Upper lobe of right lung (tissue), 1 donor: ENCODE data around the gene AKT1. TPM values are rescaled to one million over a fixed set of nuclear protein-coding genes. Genes with fewer than 3 reads are reported as not detected.

Source experiments
- ATAC-seq: fragments of 200-7000 bp; cut with Tn5 transposase; one replicate; pipeline ENCODE4 v1.9.1; 2020; ENCODE audit warnings: mild to moderate bottlenecking, moderate library complexity
- DNase-seq: peaks from one replicate; pipeline ENCODE4 v3.0.0-alpha.2; 2020
- H3K27ac ChIP-seq: fragments of 200-600 bp; one replicate; pipeline ENCODE4 v1.8.0; 2022
- H3K27me3 ChIP-seq: fragments of 200-600 bp; one replicate; pipeline ENCODE4 v1.8.0; 2022; ENCODE audit warnings: mild to moderate bottlenecking
- H3K36me3 ChIP-seq: fragments of 200-600 bp; one replicate; pipeline ENCODE4 v1.8.0; 2022
- H3K4me1 ChIP-seq: fragments of 200-600 bp; one replicate; pipeline ENCODE4 v1.8.0; 2022
- H3K4me3 ChIP-seq: fragments of 200-600 bp; one replicate; pipeline ENCODE4 v1.8.0; 2022; ENCODE audit warnings: mild to moderate bottlenecking
- H3K9me3 ChIP-seq: fragments of 200-600 bp; one replicate; pipeline ENCODE4 v1.8.0; 2022
- CTCF ChIP-seq: fragments of 200-600 bp; IDR thresholded peaks from one replicate; pipeline ENCODE4 v1.8.0; 2022; ENCODE audit warnings: antibody characterized with exemption
- intact Hi-C: fragments of 100-400 bp; cut with DNase I; formaldehyde crosslinking; loops from one replicate; pipeline ENCODE4 v1.11.0; 2022
- total RNA-seq: library from RNA; stranded (reverse); fragmentation: NEBNext Ultra II Directional; extraction: Animal tissue kit (Norgen Biotek cat#: 25700); gene quantifications from one replicate; pipeline ENCODE4 v1.2.1, GENCODE V29; 2021
- donor health status: DM: no; HTN: yes; CAD: no; lungs with severe emphysema.

The AKT1 gene
- total RNA-seq, 1 donor from 2014 or later = 174 TPM

GRCh38 chr14:104795781-104796686 is 486 bp upstream of the AKT1 start:
- intact Hi-C loops = no loop called here
- ATAC-seq = peak; percentile 51
- TF ChIP-seq CTCF = no peak
- Histone ChIP-seq H3K9me3 (no peaks in the 10 kb centered on the region), H3K4me3 (peak overlapping the region; percentile 53), H3K36me3 (peaks cover 10% of the 10 kb centered on the region), H3K27ac (peak overlapping the region; percentile 86), H3K4me1 (peaks cover 61% of the 10 kb centered on the region), H3K27me3 (no peaks in the 10 kb centered on the region)
- peak; percentile 83 for DNase-seq

DNA sequence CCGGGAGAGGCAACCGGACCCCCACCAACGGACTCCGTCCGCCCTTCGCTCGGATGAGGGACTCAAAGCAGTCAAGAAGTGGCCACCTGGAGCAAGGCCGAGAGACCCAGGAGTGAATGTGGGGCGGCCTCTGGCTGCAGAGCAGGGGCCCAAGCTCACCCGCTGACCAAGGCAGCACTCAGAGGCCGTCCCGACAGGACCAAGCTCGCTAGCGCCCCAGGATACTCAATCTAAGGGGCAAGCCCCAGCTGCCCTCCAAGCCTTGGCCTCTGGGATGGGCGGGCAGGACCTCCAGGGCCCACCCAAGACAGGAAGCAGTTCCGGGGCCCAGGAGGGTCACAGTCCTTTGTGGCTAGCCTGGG is 936 bp downstream of the AKT1 start:
- intact Hi-C loops = no loop called here
- H3K4me3 ChIP-seq = peak overlapping the region; percentile 79
- H3K27me3 ChIP-seq = no peaks in the 10 kb centered on the region
- peak; percentile 1 for ATAC-seq
- peaks cover 55% of the 10 kb centered on the region for H3K4me1 ChIP-seq
- H3K36me3 ChIP-seq = peaks cover 24% of the 10 kb centered on the region
- DNase-seq = no peak
- no peaks in the 10 kb centered on the region for H3K9me3 ChIP-seq
- TF ChIP-seq CTCF = no peak
- H3K27ac ChIP-seq = peak overlapping the region; percentile 75

DNA sequence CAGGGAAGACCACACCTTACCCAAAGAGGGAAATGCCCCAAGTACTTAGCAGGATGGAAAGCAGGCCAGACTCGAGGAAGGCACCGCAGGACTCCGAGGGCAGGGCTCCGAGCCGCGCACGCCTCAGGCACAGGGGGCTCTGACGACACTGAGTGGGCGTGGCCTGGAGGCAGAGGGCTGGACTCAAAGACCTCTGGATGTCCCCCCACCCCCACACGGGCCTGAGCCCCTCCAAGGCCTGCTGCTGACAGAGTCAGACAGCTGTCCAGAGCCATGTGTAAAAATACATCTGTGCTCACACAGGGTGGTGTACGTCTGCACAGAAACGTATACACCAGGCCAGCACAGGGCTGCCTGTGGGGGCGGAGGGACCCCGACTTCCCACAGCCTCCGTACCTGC is 1.4 kb downstream of the AKT1 start:
- H3K9me3 ChIP-seq = no peaks in the 10 kb centered on the region
- no peak for TF ChIP-seq CTCF
- peaks cover 28% of the 10 kb centered on the region for H3K36me3 ChIP-seq
- H3K27me3 ChIP-seq = no peaks in the 10 kb centered on the region
- peak overlapping the region; percentile 75 for H3K27ac ChIP-seq
- H3K4me1 ChIP-seq = peaks cover 52% of the 10 kb centered on the region
- ATAC-seq (peak; percentile 29), DNase-seq (peak; percentile 87)
- intact Hi-C loops = no loop called here
- H3K4me3 ChIP-seq = peak overlapping the region; percentile 79

GRCh38 chr14:104793703-104793959 is 1.9 kb downstream of the AKT1 start:
- intact Hi-C loops = no loop called here
- DNase-seq = no peak
- Histone ChIP-seq H3K4me1 (peaks cover 52% of the 10 kb centered on the region), H3K4me3 (peak overlapping the region; percentile 79), H3K27me3 (no peaks in the 10 kb centered on the region), H3K36me3 (peaks cover 28% of the 10 kb centered on the region), H3K27ac (no peak overlapping the region), H3K9me3 (no peaks in the 10 kb centered on the region)
- TF ChIP-seq CTCF = no peak
- no peak for ATAC-seq

DNA sequence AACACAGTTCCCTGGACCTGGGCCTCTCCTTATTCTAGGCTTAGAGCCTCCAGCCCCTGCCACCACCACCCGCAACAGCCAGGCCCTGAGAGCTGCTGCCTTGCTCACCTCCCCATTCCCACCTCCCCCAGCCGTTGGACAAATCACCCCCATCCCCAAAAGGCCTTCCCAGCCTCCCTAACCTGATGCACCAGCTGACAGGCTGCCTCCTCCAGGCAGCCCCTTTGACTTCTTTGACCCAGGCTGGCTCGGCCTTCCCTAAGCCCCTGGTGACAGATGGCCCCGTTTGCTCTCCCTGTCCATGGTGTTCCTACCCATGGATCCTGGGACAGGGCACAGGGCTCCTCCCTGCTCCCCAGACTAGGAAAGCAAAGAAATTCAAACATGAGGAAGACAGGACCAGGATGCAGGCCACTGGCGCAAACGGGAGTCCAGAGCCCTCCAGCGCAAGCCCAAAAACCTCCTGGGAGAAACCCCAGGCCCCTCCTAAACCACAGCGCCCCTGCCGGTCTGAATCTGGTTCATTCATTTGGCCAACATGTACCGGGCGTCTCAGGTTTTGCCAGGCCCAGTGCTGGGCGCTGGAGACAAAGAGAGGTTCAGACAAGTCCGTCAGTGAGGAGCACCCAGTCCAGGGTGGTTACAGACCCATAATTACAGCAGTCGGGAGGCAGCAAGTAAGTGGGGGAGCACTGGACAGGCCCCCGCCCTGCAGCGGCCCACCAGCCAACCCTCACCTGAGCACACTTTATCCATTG is 2.4 kb downstream of the AKT1 start:
- H3K36me3 ChIP-seq = peaks cover 28% of the 10 kb centered on the region
- peaks cover 52% of the 10 kb centered on the region for H3K4me1 ChIP-seq
- no peaks in the 10 kb centered on the region for H3K9me3 ChIP-seq
- no peaks in the 10 kb centered on the region for H3K27me3 ChIP-seq
- H3K4me3 ChIP-seq = peak overlapping the region; percentile 79
- ATAC-seq = no peak
- intact Hi-C loops = no loop called here
- DNase-seq = no peak
- H3K27ac ChIP-seq = peak overlapping the region; percentile 32
- no peak for TF ChIP-seq CTCF
